IMR-90 (cell line): Measurements from ENCODE around the gene KIF13A. TPM values are rescaled to one million over a fixed set of nuclear protein-coding genes. Genes with fewer than 3 reads are reported as not detected.

Experiments used
- ATAC-seq: fragments of 200-7000 bp; cut with Tn5 transposase; 2 replicates; pipeline ENCODE4 v1.9.1; 2020; ENCODE audit warnings: low read depth, mild to moderate bottlenecking, moderate library complexity
- BruUV-seq: library from RNA; stranded (reverse); fragments of 400-500 nt; replicated peaks from 2 replicates; lab custom pipeline; 2021; lab: Mats Ljungman, UMichigan
- CTCF ChIA-PET: fragments of 300-600 bp; formaldehyde crosslinking; extraction: SDS; loops from one replicate; lab custom pipeline; 2021; ENCODE audit warnings: antibody characterized with exemption; lab: Yijun Ruan, JAX
- POLR2A ChIA-PET: fragments of 300-600 bp; sonication (Branson Sonifier 250); formaldehyde crosslinking; loops from one replicate; lab custom pipeline; 2022; ENCODE audit warnings: antibody characterized with exemption; ENCODE audit not compliant: unreplicated experiment; lab: Charles Lee
- DNase-seq: peaks from one replicate; pipeline ENCODE4 v3.0.0; 2013
- H2AFZ ChIP-seq: replicated peaks from 2 replicates; pipeline ENCODE3; 2013; ENCODE audit warnings: low read length, mild to moderate bottlenecking; ENCODE audit not compliant: poor library complexity
- H2AK5ac ChIP-seq: 2 replicates; pipeline ENCODE4 v1.6.1; 2013; ENCODE audit warnings: low read depth, low read length, inconsistent platforms
- H2AK9ac ChIP-seq: replicated peaks from 2 replicates; pipeline ENCODE3; 2013; ENCODE audit warnings: mild to moderate bottlenecking, low read depth, low read length, moderate library complexity; ENCODE audit not compliant: poor library complexity
- H2BK120ac ChIP-seq: 2 replicates; pipeline ENCODE4 v1.6.1; 2013; ENCODE audit warnings: low read depth, low read length, inconsistent platforms
- H2BK15ac ChIP-seq: 3 replicates; pipeline ENCODE4 v1.6.1; 2013; ENCODE audit warnings: low read depth, low read length, inconsistent platforms
- H2BK20ac ChIP-seq: 2 replicates; pipeline ENCODE4 v1.6.1; 2013; ENCODE audit warnings: low read depth, mild to moderate bottlenecking, inconsistent platforms, low read length, moderate library complexity
- H2BK5ac ChIP-seq: 2 replicates; pipeline ENCODE4 v1.6.1; 2013; ENCODE audit warnings: mild to moderate bottlenecking, low read depth, low read length, inconsistent platforms; ENCODE audit not compliant: poor library complexity, severe bottlenecking
- H3K14ac ChIP-seq: replicated peaks from 2 replicates; pipeline ENCODE4 v1.6.1; 2013; ENCODE audit warnings: low read depth, low read length, inconsistent platforms
- H3K18ac ChIP-seq: 2 replicates; pipeline ENCODE4 v1.6.1; 2013; ENCODE audit warnings: low read depth, low read length, control low read depth
- H3K23ac ChIP-seq: 2 replicates; pipeline ENCODE4 v1.6.1; 2013; ENCODE audit warnings: low read depth, low read length, inconsistent platforms
- H3K27ac ChIP-seq: 2 replicates; pipeline ENCODE4 v1.5.1; 2013; ENCODE audit warnings: mild to moderate bottlenecking, control low read depth, low read length; ENCODE audit not compliant: insufficient read depth
- H3K27me3 ChIP-seq: 2 replicates; pipeline ENCODE4 v1.6.1; 2013; ENCODE audit warnings: low read length; ENCODE audit not compliant: control insufficient read depth, insufficient read depth
- H3K36me3 ChIP-seq: 2 replicates; pipeline ENCODE4 v1.6.1; 2013; ENCODE audit warnings: low read length, mixed read lengths; ENCODE audit not compliant: control insufficient read depth, insufficient read depth
- H3K4ac ChIP-seq: 2 replicates; pipeline ENCODE4 v1.6.1; 2013; ENCODE audit warnings: low read depth, low read length, inconsistent platforms
- H3K4me1 ChIP-seq: 2 replicates; pipeline ENCODE4 v1.6.1; 2013; ENCODE audit warnings: low read length, mixed read lengths; ENCODE audit not compliant: control insufficient read depth, insufficient read depth
- H3K4me2 ChIP-seq: 2 replicates; pipeline ENCODE4 v1.6.1; 2013; ENCODE audit warnings: low read depth, mild to moderate bottlenecking, control low read depth, low read length, moderate library complexity
- H3K4me3 ChIP-seq: 2 replicates; pipeline ENCODE4 v1.5.1; 2013; ENCODE audit warnings: low read depth, mild to moderate bottlenecking, control low read depth, low read length, moderate library complexity; ENCODE audit not compliant: insufficient read depth
- H3K56ac ChIP-seq: 2 replicates; pipeline ENCODE4 v1.6.1; 2013; ENCODE audit warnings: low read length, inconsistent platforms; ENCODE audit not compliant: insufficient read depth; ENCODE audit errors: extremely low read depth
- H3K79me1 ChIP-seq, 2 experiments: 2 replicates each; pipeline ENCODE4 v1.6.1; 2013; ENCODE audit warnings: low read length in 2 of 2, inconsistent platforms in 1 of 2, low read depth in 1 of 2
- H3K9ac ChIP-seq: 2 replicates; pipeline ENCODE4 v1.6.1; 2013; ENCODE audit warnings: low read depth, low read length, control low read depth
- H3K9me1 ChIP-seq: 2 replicates; pipeline ENCODE4 v1.6.1; 2013; ENCODE audit warnings: low read length, inconsistent platforms; ENCODE audit not compliant: insufficient read depth
- H3K9me3 ChIP-seq: 2 replicates; pipeline ENCODE4 v1.6.1; 2013; ENCODE audit warnings: low read length; ENCODE audit not compliant: control insufficient read depth, insufficient read depth
- H4K20me1 ChIP-seq: 2 replicates; pipeline ENCODE4 v1.6.1; 2013; ENCODE audit warnings: low read length, inconsistent platforms; ENCODE audit not compliant: insufficient read depth
- H4K5ac ChIP-seq: 2 replicates; pipeline ENCODE4 v1.6.1; 2013; ENCODE audit warnings: mild to moderate bottlenecking, low read depth, low read length, control low read depth
- H4K8ac ChIP-seq, 2 experiments: 2 replicates each; pipeline ENCODE4 v1.6.1; 2013; ENCODE audit warnings: low read depth in 2 of 2, low read length in 2 of 2, control low read depth in 1 of 2, inconsistent platforms in 1 of 2
- H4K91ac ChIP-seq: 2 replicates; pipeline ENCODE4 v1.6.1; 2013; ENCODE audit warnings: low read depth, low read length, inconsistent platforms; ENCODE audit not compliant: insufficient read depth
- BHLHE40 ChIP-seq: fragments of 150-350 bp; IDR thresholded peaks from 2 replicates; pipeline ENCODE4 v1.6.1; 2016; ENCODE audit warnings: mild to moderate bottlenecking, low read depth, low read length
- CEBPB ChIP-seq: IDR thresholded peaks from 2 replicates; pipeline ENCODE4 v1.6.1; 2012; ENCODE audit warnings: low read depth, low read length, improper control_type of control experiment
- CHD1 ChIP-seq: IDR thresholded peaks from 2 replicates; pipeline ENCODE4 v1.6.1; 2012; ENCODE audit warnings: low read depth, low read length, improper control_type of control experiment
- FOS ChIP-seq: fragments of 150-350 bp; IDR thresholded peaks from 2 replicates; pipeline ENCODE4 v1.6.1; 2016; ENCODE audit warnings: low read depth, low read length
- MAFK ChIP-seq: IDR thresholded peaks from 2 replicates; pipeline ENCODE4 v1.6.1; 2012; ENCODE audit warnings: low read depth, low read length, improper control_type of control experiment
- MAZ ChIP-seq: IDR thresholded peaks from 2 replicates; pipeline ENCODE4 v1.6.1; 2012; ENCODE audit warnings: low read depth, mild to moderate bottlenecking, low read length, improper control_type of control experiment, moderate library complexity, borderline replicate concordance
- NFE2L2 ChIP-seq: fragments of 150-350 bp; IDR thresholded peaks from 2 replicates; pipeline ENCODE4 v1.6.1; 2016; ENCODE audit warnings: low read depth, mild to moderate bottlenecking, low read length
- POLR2A ChIP-seq: IDR thresholded peaks from 2 replicates; pipeline ENCODE4 v1.6.1; 2012; ENCODE audit warnings: mild to moderate bottlenecking, low read depth, low read length
- RAD21 ChIP-seq: IDR thresholded peaks from 2 replicates; pipeline ENCODE4 v1.6.1; 2012; ENCODE audit warnings: low read length, improper control_type of control experiment
- RCOR1 ChIP-seq: IDR thresholded peaks from 2 replicates; pipeline ENCODE4 v1.6.1; 2012; ENCODE audit warnings: mild to moderate bottlenecking, low read length, improper control_type of control experiment; ENCODE audit not compliant: insufficient replicate concordance
- RFX5 ChIP-seq: IDR thresholded peaks from 2 replicates; pipeline ENCODE4 v1.8.0; 2012; ENCODE audit warnings: low read depth, mild to moderate bottlenecking, low read length, moderate library complexity
- SMC3 ChIP-seq: fragments of 150-350 bp; IDR thresholded peaks from 2 replicates; pipeline ENCODE4 v1.6.1; 2016; ENCODE audit warnings: low read depth, mild to moderate bottlenecking, antibody characterized with exemption, low read length, moderate library complexity
- WGBS, 2 experiments: methylation state at CpG; one replicate each; pipeline versions ENCODE4 v1.1.5 to v1.1.7; 2013; ENCODE audit warnings: missing lambda C conversion rate in 2 of 2; ENCODE audit not compliant: insufficient read length in 1 of 2; ENCODE audit errors: extremely low coverage in 2 of 2; 5-methylcytosine and 5-hydroxymethylcytosine counted together
- dilution Hi-C: fragments of 300-500 bp; cut with HindIII; formaldehyde crosslinking; loops from one replicate; pipeline ENCODE4 v1.14.3; 2018; ENCODE audit warnings: low sequenced_read_pairs; ENCODE audit not compliant: unreplicated experiment
- in situ Hi-C: fragments of 300-500 bp; cut with MboI; formaldehyde crosslinking; loops from 3 replicates; pipeline ENCODE4 v1.14.3; 2019; ENCODE audit warnings: low sequenced_read_pairs, inconsistent platforms, mixed read lengths
- intact Hi-C: fragments of 100-400 bp; cut with micrococcal nuclease; formaldehyde crosslinking; loops from 2 replicates; pipeline ENCODE4 v1.10.0; 2022
- polyA plus RNA-seq, 3 experiments: library from polyadenylated mRNA; depleted of rRNA; stranded (reverse); fragments of >200 nt; gene quantifications; 2 replicates each; pipeline ENCODE4 v1.2.3, GENCODE V29; 2012; ENCODE audit warnings: low replicate concordance in 1 of 3
- total RNA-seq: library from RNA; depleted of rRNA; stranded (reverse); fragments of >200 nt; gene quantifications from 2 replicates; pipeline ENCODE4 v1.2.3, GENCODE V29; 2012
- TF ChIP-seq, protein P1 (sequence below): fragments of 150-350 bp; IDR thresholded peaks from 2 replicates; pipeline ENCODE4 v1.6.1; 2017; ENCODE audit warnings: mild to moderate bottlenecking, antibody characterized with exemption, low read length, low read depth
- TF ChIP-seq, protein P2 (sequence below): conservative IDR thresholded peaks from 2 replicates; pipeline ENCODE4 v1.5.1; 2012; ENCODE audit warnings: mild to moderate bottlenecking, low read depth, low read length, improper control_type of control experiment
- TF ChIP-seq, protein P3 (sequence below): fragments of 150-350 bp; IDR thresholded peaks from 2 replicates; pipeline ENCODE4 v1.6.1; 2016; ENCODE audit warnings: low read depth, mild to moderate bottlenecking, low read length, moderate library complexity, borderline replicate concordance

KIF13A gene
- total and polyA plus RNA-seq, 2 of the 4 experiments (the other 2 are of a cell fraction), result 23.3 to 51.8 TPM

DNA sequence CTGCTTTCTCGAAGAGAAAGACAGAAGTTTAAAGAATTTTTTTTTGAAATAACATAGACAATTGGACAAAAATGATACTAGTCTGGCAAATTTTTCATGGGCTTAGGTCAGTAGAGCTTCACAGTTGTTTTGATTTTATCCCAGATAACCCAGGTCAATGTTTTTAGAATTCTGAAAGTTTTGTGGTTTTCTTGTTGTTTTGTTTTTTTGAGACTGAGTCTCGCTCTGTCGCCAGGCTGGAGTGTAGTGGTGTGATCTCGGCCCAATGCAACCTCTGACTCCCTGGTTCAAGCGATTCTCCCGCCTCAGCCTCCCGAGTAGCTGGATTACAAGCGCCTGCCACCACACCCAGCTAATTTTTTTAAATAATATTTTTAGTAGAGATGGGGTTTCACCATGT is 22.8 kb downstream of the KIF13A start:
- no peak overlapping the region for H2BK20ac ChIP-seq
- peaks cover 21% of the 10 kb centered on the region for H4K20me1 ChIP-seq
- no TSS peak for BruUV-seq
- TF ChIP-seq RCOR1, result no peak
- no peak for TF ChIP-seq MAZ
- no peak for TF ChIP-seq NFE2L2
- TF ChIP-seq POLR2A, result no peak
- TF ChIP-seq FOS, result no peak
- TF ChIP-seq CEBPB, result no peak
- TF ChIP-seq, protein P1, sequence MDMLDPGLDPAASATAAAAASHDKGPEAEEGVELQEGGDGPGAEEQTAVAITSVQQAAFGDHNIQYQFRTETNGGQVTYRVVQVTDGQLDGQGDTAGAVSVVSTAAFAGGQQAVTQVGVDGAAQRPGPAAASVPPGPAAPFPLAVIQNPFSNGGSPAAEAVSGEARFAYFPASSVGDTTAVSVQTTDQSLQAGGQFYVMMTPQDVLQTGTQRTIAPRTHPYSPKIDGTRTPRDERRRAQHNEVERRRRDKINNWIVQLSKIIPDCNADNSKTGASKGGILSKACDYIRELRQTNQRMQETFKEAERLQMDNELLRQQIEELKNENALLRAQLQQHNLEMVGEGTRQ, result no peak
- TF ChIP-seq, protein P2, sequence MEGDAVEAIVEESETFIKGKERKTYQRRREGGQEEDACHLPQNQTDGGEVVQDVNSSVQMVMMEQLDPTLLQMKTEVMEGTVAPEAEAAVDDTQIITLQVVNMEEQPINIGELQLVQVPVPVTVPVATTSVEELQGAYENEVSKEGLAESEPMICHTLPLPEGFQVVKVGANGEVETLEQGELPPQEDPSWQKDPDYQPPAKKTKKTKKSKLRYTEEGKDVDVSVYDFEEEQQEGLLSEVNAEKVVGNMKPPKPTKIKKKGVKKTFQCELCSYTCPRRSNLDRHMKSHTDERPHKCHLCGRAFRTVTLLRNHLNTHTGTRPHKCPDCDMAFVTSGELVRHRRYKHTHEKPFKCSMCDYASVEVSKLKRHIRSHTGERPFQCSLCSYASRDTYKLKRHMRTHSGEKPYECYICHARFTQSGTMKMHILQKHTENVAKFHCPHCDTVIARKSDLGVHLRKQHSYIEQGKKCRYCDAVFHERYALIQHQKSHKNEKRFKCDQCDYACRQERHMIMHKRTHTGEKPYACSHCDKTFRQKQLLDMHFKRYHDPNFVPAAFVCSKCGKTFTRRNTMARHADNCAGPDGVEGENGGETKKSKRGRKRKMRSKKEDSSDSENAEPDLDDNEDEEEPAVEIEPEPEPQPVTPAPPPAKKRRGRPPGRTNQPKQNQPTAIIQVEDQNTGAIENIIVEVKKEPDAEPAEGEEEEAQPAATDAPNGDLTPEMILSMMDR, result no peak
- TF ChIP-seq RAD21, result no peak
- TF ChIP-seq CHD1, result no peak
- no peak for TF ChIP-seq SMC3
- TF ChIP-seq BHLHE40, result no peak
- TF ChIP-seq, protein P3, sequence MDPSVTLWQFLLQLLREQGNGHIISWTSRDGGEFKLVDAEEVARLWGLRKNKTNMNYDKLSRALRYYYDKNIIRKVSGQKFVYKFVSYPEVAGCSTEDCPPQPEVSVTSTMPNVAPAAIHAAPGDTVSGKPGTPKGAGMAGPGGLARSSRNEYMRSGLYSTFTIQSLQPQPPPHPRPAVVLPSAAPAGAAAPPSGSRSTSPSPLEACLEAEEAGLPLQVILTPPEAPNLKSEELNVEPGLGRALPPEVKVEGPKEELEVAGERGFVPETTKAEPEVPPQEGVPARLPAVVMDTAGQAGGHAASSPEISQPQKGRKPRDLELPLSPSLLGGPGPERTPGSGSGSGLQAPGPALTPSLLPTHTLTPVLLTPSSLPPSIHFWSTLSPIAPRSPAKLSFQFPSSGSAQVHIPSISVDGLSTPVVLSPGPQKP, result no peak
- TF ChIP-seq MAFK, result no peak
- no peak for TF ChIP-seq RFX5
- no peak for ATAC-seq
- ChIA-PET POLR2A (interaction anchor here (0.7 kb wide), 2 partner anchors 50 to 98 kb away, joined by 3 read pairs; no protein-coding TSS in a partner anchor), CTCF (interaction anchor here (0.6 kb wide), 1 partner anchor 57 kb away, joined by 3 read pairs; no protein-coding TSS in a partner anchor)
- no peak overlapping the region for H4K91ac ChIP-seq
- H3K4me1 ChIP-seq, result peaks cover 22% of the 10 kb centered on the region
- H3K9me3 ChIP-seq, result no peaks in the 10 kb centered on the region
- H2BK15ac ChIP-seq, result no peak overlapping the region; the same call in 2 of the 3 replicates
- H2AFZ ChIP-seq, result no peak overlapping the region
- H3K56ac ChIP-seq, result no peak overlapping the region
- peak overlapping the region; percentile 82 for H2BK5ac ChIP-seq
- peak overlapping the region; percentile 56; the same call in 1 of the 2 replicates for H2BK120ac ChIP-seq
- H3K9me1 ChIP-seq, result peaks cover 16% of the 10 kb centered on the region
- WGBS, 2 experiments, result no CpG with 5 or more reads among the region's 8 CpGs
- H3K14ac ChIP-seq, result no peak overlapping the region; the same call in 1 of the 2 replicates
- no peak overlapping the region for H3K4me2 ChIP-seq
- H3K27ac ChIP-seq, result peak overlapping the region; percentile 38
- no peaks in the 10 kb centered on the region for H3K27me3 ChIP-seq
- H3K18ac ChIP-seq, result no peak overlapping the region; the same call in 1 of the 2 replicates
- H3K4ac ChIP-seq, result peak overlapping the region; percentile 72; the same call in 1 of the 2 replicates
- H3K79me1 ChIP-seq, result peaks cover 23 to 68% of the 10 kb centered on the region in 2 experiments
- no peak overlapping the region for H3K23ac ChIP-seq
- no peak for DNase-seq
- no peak overlapping the region for H3K4me3 ChIP-seq
- H2AK9ac ChIP-seq, result no peak overlapping the region
- H4K8ac ChIP-seq, result peak overlapping the region in 1 of 2 experiments; percentile 39; a peak in 1 of 4 replicates
- intact Hi-C loops (no loop called here), dilution Hi-C loops (no loop called here), in situ Hi-C loops (no loop called here)
- peak overlapping the region; percentile 75 for H2AK5ac ChIP-seq
- no peak overlapping the region for H3K9ac ChIP-seq
- H4K5ac ChIP-seq, result no peak overlapping the region
- no peaks in the 10 kb centered on the region for H3K36me3 ChIP-seq
